Activated T-helper 2 cell treated with anti-CD3 and anti-CD28 coated beads, Interferon-gamma antibody, Interleukin-2, Interleukin-4, amounts not matched to agents 10 μg/mL and 5 μg/mL and 100 μg/mL, durations not matched to agents 14 hours and 24 hours and 36 hours (primary cell): ENCODE data around the gene LILRB2. TPM values are rescaled to one million over a fixed set of nuclear protein-coding genes. Genes with fewer than 3 reads are reported as not detected.

Experiments used
- DNase-seq: peaks from one replicate; pipeline ENCODE4 v3.0.0; 2021; ENCODE audit warnings: low spot score
- H3K27ac Mint-ChIP-seq: one replicate; pipeline ENCODE4 v1.8.0; 2021; ENCODE audit warnings: mixed read lengths
- H3K27me3 Mint-ChIP-seq: one replicate; pipeline ENCODE4 v1.8.0; 2021; ENCODE audit warnings: low read depth, mixed read lengths
- H3K36me3 Mint-ChIP-seq: one replicate; pipeline ENCODE4 v1.8.0; 2021; ENCODE audit warnings: low read depth, mixed read lengths
- H3K4me1 Mint-ChIP-seq: one replicate; pipeline ENCODE4 v1.8.0; 2021; ENCODE audit warnings: low read depth, mixed read lengths
- H3K4me3 Mint-ChIP-seq: one replicate; pipeline ENCODE4 v1.8.0; 2021; ENCODE audit warnings: low read depth, mild to moderate bottlenecking, moderate library complexity, mixed read lengths
- H3K9me3 Mint-ChIP-seq: one replicate; pipeline ENCODE4 v1.8.0; 2021; ENCODE audit warnings: mixed read lengths
- intact Hi-C: fragments of 100-400 bp; cut with micrococcal nuclease; formaldehyde crosslinking; loops from one replicate; pipeline ENCODE4 v1.15.1; 2023
- total RNA-seq: library from RNA; stranded (reverse); gene quantifications from 2 replicates; pipeline ENCODE4 v1.2.3, GENCODE V29; 2022

LILRB2 gene
- total RNA-seq, 1 donor from 2014 or later: not detected

DNA sequence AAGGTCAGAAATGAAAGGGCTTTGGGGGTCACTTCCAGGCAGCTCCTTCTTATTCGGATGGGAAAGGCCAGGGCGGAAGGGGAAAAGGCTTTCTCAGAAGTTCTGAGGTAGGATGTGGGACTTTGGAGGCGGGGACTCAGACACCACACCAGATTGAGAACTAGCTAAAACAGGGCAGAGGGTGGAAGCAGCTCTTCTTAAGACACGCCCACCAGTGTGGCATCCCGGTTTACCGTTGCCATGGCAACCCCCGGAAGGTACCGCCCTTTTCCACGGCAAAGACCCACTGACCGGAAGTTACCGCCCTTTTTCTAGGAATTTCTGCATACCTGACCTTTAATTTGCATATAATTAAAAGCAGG lies 35.8 kb upstream of the LILRB2 start:
- H3K36me3 Mint-ChIP-seq: no peaks in the 10 kb centered on the region
- H3K27me3 Mint-ChIP-seq: peaks cover 28% of the 10 kb centered on the region
- H3K27ac Mint-ChIP-seq: no peak overlapping the region
- DNase-seq: no peak
- peaks cover 6% of the 10 kb centered on the region for H3K4me1 Mint-ChIP-seq
- intact Hi-C loops: no loop called here
- H3K4me3 Mint-ChIP-seq: no peak overlapping the region
- H3K9me3 Mint-ChIP-seq: no peaks in the 10 kb centered on the region

DNA sequence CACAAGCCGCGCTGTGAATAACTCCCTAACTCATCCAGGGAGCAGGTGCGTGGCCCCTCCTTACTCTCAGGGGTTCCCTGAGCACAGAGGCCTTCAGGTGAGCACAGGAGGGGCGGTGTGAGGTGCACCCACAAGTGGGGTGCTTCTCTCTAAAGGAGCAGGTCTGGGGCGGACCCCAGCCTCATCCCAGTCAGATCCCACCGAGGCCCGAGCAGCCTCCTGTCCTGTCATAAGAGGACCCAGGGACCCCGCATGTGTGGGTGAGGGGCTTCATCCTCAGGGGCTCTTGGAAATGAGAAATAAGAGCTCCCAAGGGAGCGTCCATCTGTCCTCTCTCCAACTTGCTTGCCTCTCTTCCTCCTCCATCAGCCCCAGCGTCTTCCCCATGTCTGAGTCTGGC lies 35.0 kb upstream of the LILRB2 start:
- H3K4me3 Mint-ChIP-seq: no peak overlapping the region
- H3K36me3 Mint-ChIP-seq: no peaks in the 10 kb centered on the region
- H3K27me3 Mint-ChIP-seq: peaks cover 25% of the 10 kb centered on the region
- peaks cover 6% of the 10 kb centered on the region for H3K4me1 Mint-ChIP-seq
- DNase-seq: no peak
- H3K9me3 Mint-ChIP-seq: no peaks in the 10 kb centered on the region
- intact Hi-C loops: no loop called here
- H3K27ac Mint-ChIP-seq: no peak overlapping the region

DNA sequence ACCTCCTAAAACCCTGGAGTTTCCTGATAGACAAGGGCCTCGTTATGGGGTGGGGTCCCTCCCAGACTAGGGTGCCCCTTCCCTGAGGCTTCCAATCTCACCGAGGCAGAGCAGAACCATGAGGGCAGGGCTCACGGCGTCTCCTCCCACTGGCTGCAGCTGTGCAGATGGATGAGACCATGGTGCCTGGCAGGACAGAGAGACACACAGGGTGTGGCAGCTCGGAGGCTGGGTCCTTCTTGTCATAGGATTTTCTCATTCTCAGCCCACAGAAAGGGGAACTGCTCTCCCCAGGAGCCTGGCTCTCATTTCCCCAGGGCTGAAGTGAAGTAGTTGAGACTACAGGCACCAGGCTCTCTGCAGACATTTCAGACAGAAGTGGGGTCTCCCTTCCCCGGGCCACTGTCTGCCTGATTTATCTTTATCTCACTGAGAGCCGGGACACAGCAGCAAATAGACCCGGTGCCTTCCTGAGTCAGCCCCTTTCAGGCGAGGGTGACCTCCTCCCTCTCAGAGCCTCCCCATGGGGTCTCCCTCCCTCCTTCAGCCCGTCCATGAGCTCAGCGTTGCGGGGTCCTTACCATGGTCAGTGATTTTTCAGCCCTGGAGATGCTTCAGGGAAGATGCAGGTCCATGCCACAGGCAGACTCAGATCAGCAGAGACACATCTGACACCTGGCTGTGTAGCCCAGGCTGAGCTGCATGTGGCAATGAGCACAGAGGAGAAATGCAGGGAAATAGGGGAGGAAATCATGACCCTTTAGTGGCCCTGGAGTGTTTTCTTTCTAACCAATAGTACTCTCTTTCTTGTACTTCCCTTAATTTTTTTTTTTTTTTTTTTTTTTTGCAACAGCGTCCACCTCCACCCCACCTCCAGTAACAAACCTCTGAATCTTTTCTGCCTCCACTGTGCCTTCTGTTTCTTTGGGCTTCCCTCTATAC lies 31.8 kb upstream of the LILRB2 start, which contains the start of gene LILRA5:
LILRA5 (minus strand) TSS at position 731 of the 942 bp plus-strand sequence; CDS start at position 584, 147 bp downstream.
- Mint-ChIP-seq H3K4me3 (no peak within 1 kb of the TSS), H3K4me1 (peaks cover 6% of the 10 kb centered on the region), H3K36me3 (no peaks in the 10 kb centered on the region), H3K9me3 (no peaks in the 10 kb centered on the region), H3K27me3 (peaks cover 16% of the 10 kb centered on the region), H3K27ac (no peak within 1 kb of the TSS)
- no peak for DNase-seq
- intact Hi-C loops: no loop called here

DNA sequence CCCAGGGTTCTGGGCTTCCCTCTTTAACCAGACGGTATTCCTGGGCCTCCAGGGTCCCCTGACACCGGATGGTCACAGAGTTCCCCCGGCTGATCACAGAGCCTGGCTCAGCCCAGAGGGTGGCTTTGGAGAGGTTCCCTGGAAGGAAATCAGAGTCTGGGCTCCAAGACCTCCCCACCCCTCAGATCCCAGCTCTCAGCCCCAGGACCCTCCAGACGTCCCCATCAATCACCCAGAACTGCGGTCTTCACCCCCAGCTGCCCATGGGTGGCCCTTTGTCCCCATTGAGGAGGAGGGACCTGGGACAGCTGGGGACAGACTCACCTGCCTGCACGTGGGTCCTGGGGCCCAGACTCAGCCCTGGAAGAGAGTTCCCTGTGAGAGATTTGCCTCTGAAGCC lies 31.1 kb upstream of the LILRB2 start:
- intact Hi-C loops: no loop called here
- H3K4me3 Mint-ChIP-seq: no peak overlapping the region
- no peaks in the 10 kb centered on the region for H3K9me3 Mint-ChIP-seq
- no peak overlapping the region for H3K27ac Mint-ChIP-seq
- no peaks in the 10 kb centered on the region for H3K36me3 Mint-ChIP-seq
- no peak for DNase-seq
- peaks cover 6% of the 10 kb centered on the region for H3K4me1 Mint-ChIP-seq
- H3K27me3 Mint-ChIP-seq: peaks cover 16% of the 10 kb centered on the region

DNA sequence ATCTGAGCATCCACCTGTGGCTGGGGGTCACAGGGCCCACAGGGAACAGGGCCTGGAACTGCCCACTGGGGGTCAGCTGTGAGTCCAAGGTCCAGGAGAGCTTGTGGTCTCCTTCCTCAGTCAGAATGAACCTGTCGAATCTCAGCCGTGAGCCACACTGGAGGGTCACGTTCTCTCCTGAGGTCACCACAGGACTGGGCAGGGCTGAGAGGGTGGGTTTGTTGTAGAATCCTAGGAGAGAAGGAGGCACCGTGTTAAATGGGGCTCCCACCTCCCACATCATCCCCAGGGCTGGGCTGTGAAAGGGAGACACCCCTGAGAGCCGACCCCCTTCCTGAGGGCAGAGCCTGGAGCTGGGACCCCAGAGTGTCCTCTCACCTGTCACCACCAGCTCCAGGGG lies 30.6 kb upstream of the LILRB2 start:
- Mint-ChIP-seq H3K27ac (no peak overlapping the region), H3K36me3 (no peaks in the 10 kb centered on the region), H3K9me3 (no peaks in the 10 kb centered on the region), H3K4me1 (peaks cover 3% of the 10 kb centered on the region), H3K27me3 (peaks cover 16% of the 10 kb centered on the region), H3K4me3 (no peak overlapping the region)
- no peak for DNase-seq
- intact Hi-C loops: no loop called here

DNA sequence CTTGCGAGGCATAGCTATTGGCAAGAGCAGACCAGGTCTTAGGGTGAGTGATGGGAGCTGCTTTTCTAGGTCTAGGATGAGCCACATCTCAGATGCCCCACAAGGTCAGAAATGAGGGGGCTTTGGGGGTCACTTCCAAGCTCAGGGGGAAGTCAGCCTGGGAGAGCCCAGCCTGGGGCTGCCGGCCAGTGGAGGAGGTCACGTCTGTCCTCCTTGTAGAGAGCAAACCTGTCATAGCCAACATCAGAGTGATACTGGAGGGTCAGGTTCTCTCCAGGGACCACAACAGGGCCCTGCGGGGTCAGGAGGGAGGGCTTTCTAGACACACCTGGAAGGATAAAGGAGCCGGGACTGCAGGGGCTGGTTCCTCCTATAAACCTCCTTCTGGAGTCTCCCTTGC lies 29.6 kb upstream of the LILRB2 start:
- intact Hi-C loops: no loop called here
- H3K36me3 Mint-ChIP-seq: no peaks in the 10 kb centered on the region
- H3K9me3 Mint-ChIP-seq: no peaks in the 10 kb centered on the region
- H3K27me3 Mint-ChIP-seq: peaks cover 16% of the 10 kb centered on the region
- H3K4me3 Mint-ChIP-seq: no peak overlapping the region
- no peaks in the 10 kb centered on the region for H3K4me1 Mint-ChIP-seq
- DNase-seq: no peak
- H3K27ac Mint-ChIP-seq: no peak overlapping the region

DNA sequence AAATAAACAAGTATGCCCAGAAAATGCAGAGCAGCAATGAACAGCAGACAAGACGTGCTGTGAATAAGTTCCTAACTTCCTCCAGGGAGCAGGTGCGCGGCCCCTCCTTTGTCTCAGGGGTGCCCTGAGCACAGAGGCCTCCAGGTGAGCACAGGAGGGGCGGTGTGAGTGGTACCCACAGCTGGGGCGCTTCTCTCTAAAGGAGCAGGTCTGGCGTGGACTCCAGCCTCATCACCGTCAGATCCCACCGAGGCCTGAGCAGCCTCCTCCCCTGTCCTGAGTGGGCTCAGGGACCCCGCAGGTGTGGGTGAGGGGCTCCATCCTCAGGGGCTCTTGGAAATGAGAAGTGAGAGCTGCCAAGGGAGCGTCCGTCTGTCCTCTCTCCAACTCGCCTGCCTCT lies 28.9 kb upstream of the LILRB2 start:
- H3K9me3 Mint-ChIP-seq: no peaks in the 10 kb centered on the region
- DNase-seq: no peak
- H3K4me3 Mint-ChIP-seq: no peak overlapping the region
- no peaks in the 10 kb centered on the region for H3K36me3 Mint-ChIP-seq
- no peak overlapping the region for H3K27ac Mint-ChIP-seq
- peaks cover 16% of the 10 kb centered on the region for H3K27me3 Mint-ChIP-seq
- intact Hi-C loops: no loop called here
- peaks cover 4% of the 10 kb centered on the region for H3K4me1 Mint-ChIP-seq

DNA sequence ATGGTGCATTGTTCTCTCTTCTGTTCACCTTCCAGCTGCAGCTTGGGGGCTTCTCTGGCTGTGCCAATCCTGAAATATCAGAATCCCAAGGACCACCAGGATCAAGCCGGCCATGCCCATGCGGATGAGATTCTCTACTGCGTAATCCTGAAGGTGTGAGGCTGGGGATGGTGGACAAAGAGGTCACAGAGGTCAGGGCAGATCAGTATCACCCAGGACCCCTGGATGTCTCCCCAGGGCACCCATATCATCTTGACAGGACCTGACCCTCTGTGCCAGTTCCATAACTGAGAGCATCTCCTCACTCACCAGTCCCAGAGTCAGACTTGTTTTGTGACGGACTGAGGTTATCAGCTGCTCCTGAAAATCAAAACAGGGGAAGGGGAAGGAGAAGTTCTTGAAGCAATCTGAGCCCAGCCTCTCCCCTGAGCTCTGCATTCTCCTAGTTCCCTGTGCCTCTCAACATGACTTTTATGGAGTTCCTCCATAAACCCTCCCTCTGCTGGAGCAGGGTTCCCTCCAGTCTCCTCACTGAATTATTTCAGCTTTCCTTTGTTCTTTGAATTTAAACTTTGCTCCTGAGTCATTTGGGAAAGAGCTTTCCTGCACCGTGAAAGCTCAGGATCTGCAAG lies 26.6 kb upstream of the LILRB2 start:
- intact Hi-C loops: no loop called here
- H3K4me3 Mint-ChIP-seq: no peak overlapping the region
- peaks cover 4% of the 10 kb centered on the region for H3K27me3 Mint-ChIP-seq
- no peaks in the 10 kb centered on the region for H3K9me3 Mint-ChIP-seq
- peaks cover 15% of the 10 kb centered on the region for H3K4me1 Mint-ChIP-seq
- H3K36me3 Mint-ChIP-seq: no peaks in the 10 kb centered on the region
- no peak overlapping the region for H3K27ac Mint-ChIP-seq
- DNase-seq: no peak

DNA sequence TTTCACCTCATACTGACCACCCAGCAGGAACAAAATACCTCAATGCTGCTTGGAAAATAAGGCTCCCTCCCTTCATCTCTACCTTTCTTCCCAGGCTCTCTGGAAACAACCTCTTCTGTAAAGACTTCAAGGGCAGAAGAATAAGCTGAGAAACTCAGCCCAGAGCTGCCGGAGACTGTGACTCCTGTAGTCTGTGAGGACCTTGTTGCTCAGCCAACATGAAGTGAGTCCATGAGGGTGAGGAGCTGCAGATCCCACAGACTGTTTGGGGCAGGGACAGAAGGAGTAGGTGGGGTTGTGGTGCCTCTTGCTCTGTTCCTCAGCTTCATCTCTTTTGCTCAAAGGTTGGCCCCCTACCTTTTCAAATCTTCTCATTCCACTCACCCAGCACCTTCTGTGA lies 24.2 kb upstream of the LILRB2 start:
- H3K4me3 Mint-ChIP-seq: no peak overlapping the region
- intact Hi-C loops: no loop called here
- DNase-seq: no peak
- H3K4me1 Mint-ChIP-seq: peaks cover 17% of the 10 kb centered on the region
- no peaks in the 10 kb centered on the region for H3K36me3 Mint-ChIP-seq
- H3K27ac Mint-ChIP-seq: peak overlapping the region; percentile 56
- no peaks in the 10 kb centered on the region for H3K9me3 Mint-ChIP-seq
- peaks cover 9% of the 10 kb centered on the region for H3K27me3 Mint-ChIP-seq

DNA sequence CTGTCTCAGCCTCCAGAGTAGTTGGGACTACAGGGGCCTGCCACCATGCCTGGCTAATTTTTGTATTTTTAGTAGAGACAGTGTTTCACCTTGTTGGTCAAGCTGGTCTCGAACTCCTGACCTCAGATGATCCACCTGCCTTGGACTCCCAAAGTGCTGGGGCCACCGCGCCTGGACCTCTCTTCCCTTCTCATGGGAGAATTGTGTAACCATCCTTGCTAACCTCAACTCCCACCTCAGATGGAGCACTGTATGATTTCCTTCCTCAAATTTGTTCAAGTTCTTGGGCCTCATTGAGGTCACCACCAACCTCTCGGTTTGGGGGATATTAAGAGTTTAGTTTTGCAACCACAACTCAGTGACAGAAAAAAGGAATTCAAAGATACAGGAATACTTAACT lies 21.3 kb upstream of the LILRB2 start:
- intact Hi-C loops: no loop called here
- Mint-ChIP-seq H3K9me3 (no peaks in the 10 kb centered on the region), H3K27ac (no peak overlapping the region), H3K27me3 (peaks cover 7% of the 10 kb centered on the region), H3K36me3 (no peaks in the 10 kb centered on the region), H3K4me1 (peaks cover 17% of the 10 kb centered on the region), H3K4me3 (no peak overlapping the region)
- DNase-seq: no peak

DNA sequence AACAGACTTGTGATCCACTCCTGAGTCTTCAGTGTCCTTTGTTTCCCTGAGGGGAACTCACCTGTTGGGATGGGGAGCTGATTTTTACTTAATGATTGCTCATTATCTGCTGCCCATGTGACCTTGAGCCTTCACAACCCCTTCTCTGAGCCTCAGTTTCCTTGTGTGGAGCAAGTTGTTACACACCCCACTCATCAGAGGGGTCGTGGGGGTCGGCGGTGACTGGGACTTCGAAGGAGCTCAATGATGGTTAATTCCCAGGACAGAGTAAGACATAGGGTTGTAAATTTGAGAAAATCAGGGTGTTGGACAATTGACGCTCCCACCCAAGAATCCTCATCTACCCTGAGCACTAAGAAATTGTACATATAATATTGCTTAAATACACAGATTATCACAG lies 18.6 kb upstream of the LILRB2 start:
- Mint-ChIP-seq H3K9me3 (no peaks in the 10 kb centered on the region), H3K36me3 (no peaks in the 10 kb centered on the region), H3K4me1 (peaks cover 11% of the 10 kb centered on the region), H3K27me3 (peaks cover 7% of the 10 kb centered on the region), H3K4me3 (no peak overlapping the region), H3K27ac (no peak overlapping the region)
- intact Hi-C loops: no loop called here
- DNase-seq: no peak

DNA sequence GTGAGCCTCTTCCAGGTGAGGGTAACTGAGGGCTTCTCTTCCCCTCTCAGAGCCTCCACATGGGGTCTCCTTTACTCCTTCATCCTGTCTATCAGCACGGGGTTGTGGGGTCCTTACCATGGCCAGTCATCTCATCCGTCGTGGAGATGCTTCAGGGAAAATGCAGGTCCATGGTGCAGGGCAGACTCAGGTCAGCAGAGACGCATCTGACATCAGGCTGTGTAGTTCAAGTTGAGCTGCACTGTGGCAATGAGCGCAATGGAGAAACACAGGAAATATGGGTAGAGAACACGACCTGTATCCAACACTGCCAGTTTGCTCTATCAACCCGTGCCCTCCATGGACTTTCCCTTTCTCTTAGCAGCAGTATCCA lies 18.2 kb upstream of the LILRB2 start:
- DNase-seq: no peak
- H3K36me3 Mint-ChIP-seq: no peaks in the 10 kb centered on the region
- H3K27ac Mint-ChIP-seq: no peak overlapping the region
- no peak overlapping the region for H3K4me3 Mint-ChIP-seq
- no peaks in the 10 kb centered on the region for H3K9me3 Mint-ChIP-seq
- intact Hi-C loops: no loop called here
- peaks cover 7% of the 10 kb centered on the region for H3K27me3 Mint-ChIP-seq
- peaks cover 7% of the 10 kb centered on the region for H3K4me1 Mint-ChIP-seq

DNA sequence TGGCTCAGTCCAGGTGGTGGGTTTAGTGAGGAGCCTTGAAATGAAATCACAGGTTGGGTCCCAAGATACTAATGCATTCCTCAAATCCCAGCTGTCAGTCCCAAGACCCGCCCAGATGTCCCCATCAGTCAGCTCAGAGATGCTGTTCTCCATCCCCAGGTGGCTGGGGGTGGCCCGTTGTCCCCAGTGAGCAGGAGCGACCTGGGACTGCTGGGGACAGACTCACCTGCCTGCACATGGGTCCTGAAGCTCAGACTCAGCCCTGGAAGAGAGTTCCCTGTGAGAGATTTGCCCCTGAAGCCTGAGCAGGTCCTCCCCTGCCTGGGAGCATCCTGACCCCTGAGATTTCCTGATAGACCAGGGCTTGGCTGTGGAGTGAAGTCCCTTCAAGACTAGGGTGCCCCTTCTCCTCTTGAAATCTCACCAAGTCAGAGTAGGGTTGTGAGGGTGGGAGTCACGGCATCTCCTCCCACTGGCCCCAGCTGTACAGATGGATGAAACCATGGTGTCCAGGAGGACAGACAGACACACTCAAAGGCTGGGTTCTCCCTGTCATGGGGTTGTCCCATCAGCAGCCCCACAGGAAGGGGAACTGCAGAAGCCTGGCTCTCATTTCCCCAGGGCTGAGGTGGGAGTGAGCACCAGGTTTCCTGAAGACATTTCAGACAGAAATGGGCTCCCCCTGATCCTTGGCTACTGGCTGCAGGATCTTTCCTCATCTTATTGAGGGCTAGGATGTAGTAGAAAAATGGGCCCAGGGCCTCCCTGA lies 17.6 kb upstream of the LILRB2 start:
- Mint-ChIP-seq H3K27ac (no peak overlapping the region), H3K36me3 (no peaks in the 10 kb centered on the region), H3K27me3 (peaks cover 8% of the 10 kb centered on the region), H3K9me3 (no peaks in the 10 kb centered on the region), H3K4me3 (no peak overlapping the region), H3K4me1 (peaks cover 6% of the 10 kb centered on the region)
- intact Hi-C loops: no loop called here
- DNase-seq: no peak
